GM12878 (cell line): ENCODE measurements around the gene FOXJ1. TPM values are rescaled to one million over a fixed set of nuclear protein-coding genes. Genes with fewer than 3 reads are reported as not detected.

Experiments used
- CEBPB ChIP-seq, 2 experiments: fragments of 150-350 bp in 1 of 2; IDR thresholded peaks; 2 replicates each; pipeline ENCODE4 v1.6.1; 2012 to 2014; ENCODE audit warnings: low read depth in 2 of 2, low read length in 2 of 2, borderline replicate concordance in 1 of 2, inconsistent platforms in 1 of 2
- CTCF ChIP-seq, 3 experiments: IDR thresholded peaks in 2 of 3; conservative IDR thresholded peaks in 1 of 3; 2 replicates each; pipeline ENCODE4 v1.5.1; 2011; ENCODE audit warnings: low read depth in 3 of 3, low read length in 3 of 3, mild to moderate bottlenecking in 3 of 3, control low read depth in 2 of 3, moderate library complexity in 2 of 3, inconsistent platforms in 1 of 3, mixed read lengths in 1 of 3; ENCODE audit not compliant: control insufficient read depth in 2 of 3, insufficient read depth in 1 of 3; ENCODE audit errors: extremely low read depth in 1 of 3
- E2F4 ChIP-seq: IDR thresholded peaks from 2 replicates; pipeline ENCODE4 v1.6.1; 2012; ENCODE audit warnings: low read depth, low read length, improper control_type of control experiment
- EP300 ChIP-seq, 2 experiments: fragments of 150-350 bp in 1 of 2; IDR thresholded peaks; 2 replicates each; pipeline ENCODE4 v1.6.1; 2011 to 2012; ENCODE audit warnings: low read depth in 2 of 2, low read length in 2 of 2, borderline replicate concordance in 1 of 2, improper control_type of control experiment in 1 of 2, inconsistent platforms in 1 of 2; ENCODE audit not compliant: control insufficient read depth in 1 of 2
- GABPA ChIP-seq: IDR thresholded peaks from 2 replicates; pipeline ENCODE4 v1.6.1; 2014; ENCODE audit warnings: antibody characterized with exemption, low read depth, mild to moderate bottlenecking, inconsistent platforms
- IKZF1 ChIP-seq: fragments of 450-650 bp; conservative IDR thresholded peaks from 2 replicates; pipeline ENCODE4 v1.6.1; 2017; ENCODE audit warnings: antibody characterized with exemption, mild to moderate bottlenecking
- JUND ChIP-seq: IDR thresholded peaks from 2 replicates; pipeline ENCODE4 v1.6.1; 2012; ENCODE audit warnings: low read depth, mild to moderate bottlenecking, low read length, improper control_type of control experiment, moderate library complexity
- KAT2A ChIP-seq: conservative IDR thresholded peaks from 2 replicates; pipeline ENCODE4 v1.6.1; 2011; ENCODE audit warnings: low read depth, low read length; ENCODE audit not compliant: control insufficient read depth
- KDM1A ChIP-seq: fragments of 200-600 bp; sonication (generic); IDR thresholded peaks from 2 replicates; pipeline ENCODE4 v1.6.1; 2016; ENCODE audit warnings: borderline replicate concordance
- KLF5 ChIP-seq: fragments of 450-650 bp; IDR thresholded peaks from 2 replicates; pipeline ENCODE4 v1.6.1; 2014; ENCODE audit warnings: mild to moderate bottlenecking; ENCODE audit not compliant: partially characterized antibody
- MXI1 ChIP-seq: fragments of 150-350 bp; IDR thresholded peaks from 2 replicates; pipeline ENCODE4 v1.6.1; 2011; ENCODE audit warnings: low read depth, mild to moderate bottlenecking, inconsistent platforms, low read length, improper control_type of control experiment
- POLR2A ChIP-seq: IDR thresholded peaks from 2 replicates; pipeline ENCODE4 v1.6.1; 2011; ENCODE audit warnings: low read depth, mild to moderate bottlenecking, low read length
- RAD51 ChIP-seq: fragments of 450-650 bp; IDR thresholded peaks from 2 replicates; pipeline ENCODE4 v1.6.1; 2016; ENCODE audit warnings: moderate library complexity, mild to moderate bottlenecking, inconsistent platforms
- RELB ChIP-seq: fragments of 450-650 bp; IDR thresholded peaks from 2 replicates; pipeline ENCODE4 v1.6.1; 2017; ENCODE audit warnings: low read depth, mild to moderate bottlenecking, moderate library complexity
- SMAD1 ChIP-seq: fragments of 450-650 bp; IDR thresholded peaks from 2 replicates; pipeline ENCODE4 v1.6.1; 2018; ENCODE audit warnings: mild to moderate bottlenecking, low read depth; ENCODE audit not compliant: partially characterized antibody
- SMARCA5 ChIP-seq: fragments of 450-650 bp; IDR thresholded peaks from 2 replicates; pipeline ENCODE4 v1.6.1; 2017; ENCODE audit warnings: mild to moderate bottlenecking
- USF2 ChIP-seq: IDR thresholded peaks from 2 replicates; pipeline ENCODE4 v1.6.1; 2011; ENCODE audit warnings: low read depth, low read length, improper control_type of control experiment, borderline replicate concordance
- YBX1 ChIP-seq: fragments of 450-650 bp; IDR thresholded peaks from 2 replicates; pipeline ENCODE4 v1.6.1; 2016; ENCODE audit warnings: antibody characterized with exemption
- ZBED1 ChIP-seq: IDR thresholded peaks from 2 replicates; pipeline ENCODE4 v1.6.1; 2016; ENCODE audit warnings: borderline replicate concordance
- ZBTB40 ChIP-seq: fragments of 450-650 bp; IDR thresholded peaks from 2 replicates; pipeline ENCODE4 v1.6.1; 2016; ENCODE audit warnings: mild to moderate bottlenecking, moderate library complexity, borderline replicate concordance
- polyA plus RNA-seq, 11 experiments: library from polyadenylated mRNA; depleted of rRNA in 4 of 11; unstranded in 6 of 11; stranded (reverse) in 5 of 11; fragments of >200 nt; fragmentation: Nextera tagmentation in 4 of 11; fragmentation: Illumina TruSeq in 1 of 11; extraction: Ambion mirVana in 4 of 11; extraction: Trizol in 1 of 11; gene quantifications; 1 replicate in 1 of 11; 2 replicates in 10 of 11; pipeline versions ENCODE4 v1.2.1 to v1.2.3, GENCODE V29; 2011 to 2016; ENCODE audit warnings: inconsistent platforms in 2 of 11, missing spikeins in 2 of 11, low read depth in 1 of 11
- total RNA-seq, 4 experiments: library from RNA; depleted of rRNA in 3 of 4; stranded (reverse); fragments of >200 nt in 3 of 4; fragmentation: Illumina TruSeq in 1 of 4; extraction: Trizol in 1 of 4; gene quantifications; 2 replicates each; pipeline versions ENCODE4 v1.2.1 to v1.2.3, GENCODE V29; 2013 to 2021

FOXJ1 gene
- total and polyA plus RNA-seq, 10 of the 15 experiments (the other 5 are each of a cell fraction or from before 2014, with no cell fraction given): not detected

- peak; percentile 83 to 97 (median 93); a peak in 5 of 6 replicates for TF ChIP-seq CTCF (IDR thresholded peaks at IDR 0.05 in 2 of 3, conservative IDR thresholded peaks at IDR 0.05 in 1 of 3; ENCODE audit: control insufficient read depth in 2 of 3, extremely low read depth in 1 of 3, insufficient read depth in 1 of 3, low read depth in 3 of 3, low read length in 3 of 3)
- no peak for TF ChIP-seq SMAD1
- TF ChIP-seq JUND: no peak
- no peak for TF ChIP-seq RELB
- TF ChIP-seq SMARCA5: peak; percentile 89
- no peak for TF ChIP-seq KAT2A
- no peak for TF ChIP-seq GABPA
- TF ChIP-seq USF2: no peak
- no peak for TF ChIP-seq ZBTB40
- TF ChIP-seq KLF5: no peak
- TF ChIP-seq CEBPB (IDR thresholded peaks at IDR 0.05; ENCODE audit: borderline replicate concordance in 1 of 2, low read depth in 2 of 2, low read length in 2 of 2): no peak
- TF ChIP-seq MXI1: peak; percentile 64
- TF ChIP-seq E2F4: no peak
- TF ChIP-seq RAD51: peak; percentile 74
- TF ChIP-seq YBX1: no peak
- TF ChIP-seq EP300 (IDR thresholded peaks at IDR 0.05; ENCODE audit: borderline replicate concordance in 1 of 2, control insufficient read depth in 1 of 2, low read depth in 2 of 2, low read length in 2 of 2): no peak
- no peak; the same call in 1 of the 2 replicates for TF ChIP-seq IKZF1
- no peak for TF ChIP-seq KDM1A
- no peak for TF ChIP-seq ZBED1
- no peak for TF ChIP-seq POLR2A
Observed at GRCh38 chr17:76182016-76182764, 41.1 kb upstream of the FOXJ1 start (continued).
